PC-9 (cell line): ENCODE results near the gene ADCY3. TPM values are rescaled to one million over a fixed set of nuclear protein-coding genes. Genes with fewer than 3 reads are reported as not detected.

Experiments
- BruUV-seq: library from RNA; stranded (reverse); fragments of 400-500 nt; replicated peaks from 2 replicates; lab custom pipeline; 2021; lab: Mats Ljungman, UMichigan
- CTCF ChIA-PET: fragments of 300-600 bp; sonication (Branson Sonifier 250); formaldehyde crosslinking; loops from one replicate; lab custom pipeline; 2022; ENCODE audit warnings: antibody characterized with exemption; lab: Charles Lee
- POLR2A ChIA-PET: fragments of 300-600 bp; sonication (Branson Sonifier 250); formaldehyde crosslinking; loops from one replicate; lab custom pipeline; 2022; ENCODE audit warnings: antibody characterized with exemption; ENCODE audit not compliant: unreplicated experiment; lab: Charles Lee
- DNase-seq, 2 experiments: peaks; one replicate each; pipeline versions ENCODE4 v3.0.0 to v3.0.0-alpha.2; 2015 to 2022; ENCODE audit warnings: mixed read lengths in 1 of 2
- H2AFZ ChIP-seq: fragments of 200-600 bp; sonication (generic); 2 replicates; pipeline ENCODE4 v1.8.1; 2017; ENCODE audit warnings: antibody characterized with exemption
- H3F3A ChIP-seq: fragments of 200-600 bp; sonication (generic); 2 replicates; pipeline ENCODE4 v1.8.1; 2017; ENCODE audit warnings: antibody characterized with exemption, mild to moderate bottlenecking, low read depth; ENCODE audit not compliant: insufficient read depth
- H3K27ac ChIP-seq: fragments of 200-600 bp; sonication (generic); 2 replicates; pipeline ENCODE4 v1.6.1; 2016; ENCODE audit warnings: mixed run types
- H3K27me3 ChIP-seq: fragments of 200-600 bp; sonication (generic); 2 replicates; pipeline ENCODE4 v1.6.1; 2016; ENCODE audit warnings: low read depth, mixed run types; ENCODE audit not compliant: insufficient read depth
- H3K36me3 ChIP-seq: fragments of 200-600 bp; sonication (generic); 2 replicates; pipeline ENCODE4 v1.6.1; 2016; ENCODE audit warnings: low read depth, mixed run types
- H3K4me1 ChIP-seq: fragments of 200-600 bp; sonication (generic); replicated peaks from 2 replicates; pipeline ENCODE4 v1.6.1; 2016; ENCODE audit warnings: mixed run types; ENCODE audit not compliant: insufficient read depth
- H3K4me2 ChIP-seq: fragments of 200-600 bp; sonication (generic); 2 replicates; pipeline ENCODE4 v1.6.1; 2017; ENCODE audit warnings: mixed run types
- H3K4me3 ChIP-seq: fragments of 200-600 bp; sonication (generic); 2 replicates; pipeline ENCODE4 v1.6.1; 2016; ENCODE audit warnings: mixed run types
- H3K79me2 ChIP-seq: fragments of 200-600 bp; sonication (generic); 2 replicates; pipeline ENCODE4 v1.6.1; 2017; ENCODE audit warnings: low read depth, mixed run types
- H3K9me2 ChIP-seq: fragments of 200-600 bp; sonication (generic); 2 replicates; pipeline ENCODE4 v1.8.1; 2017; ENCODE audit warnings: mild to moderate bottlenecking; ENCODE audit not compliant: insufficient read depth
- H3K9me3 ChIP-seq: fragments of 200-600 bp; sonication (generic); 2 replicates; pipeline ENCODE4 v1.8.1; 2016; ENCODE audit warnings: low read depth; ENCODE audit not compliant: insufficient read depth
- H4K20me1 ChIP-seq: fragments of 200-600 bp; sonication (generic); 2 replicates; pipeline ENCODE4 v1.8.1; 2017; ENCODE audit not compliant: insufficient read depth
- EZH2 ChIP-seq: fragments of 200-600 bp; sonication (generic); IDR thresholded peaks from 2 replicates; pipeline ENCODE4 v1.8.0; 2017; ENCODE audit warnings: antibody characterized with exemption, low read depth
- intact Hi-C: fragments of 100-400 bp; cut with micrococcal nuclease; formaldehyde crosslinking; loops from one replicate; pipeline ENCODE4 v1.10.0; 2022; ENCODE audit not compliant: unreplicated experiment
- total RNA-seq: library from RNA; stranded (reverse); gene quantifications from 2 replicates; pipeline ENCODE4 v1.2.3, GENCODE V29; 2021
- TF ChIP-seq, protein P1 (sequence below): fragments of 200-600 bp; sonication (generic); conservative IDR thresholded peaks from 2 replicates; pipeline ENCODE4 v1.6.1; 2017; ENCODE audit warnings: mixed run types, antibody characterized with exemption, mild to moderate bottlenecking, moderate library complexity

The ADCY3 gene
- total RNA-seq, 1 experiment from 2014 or later = 46.3 TPM

DNA sequence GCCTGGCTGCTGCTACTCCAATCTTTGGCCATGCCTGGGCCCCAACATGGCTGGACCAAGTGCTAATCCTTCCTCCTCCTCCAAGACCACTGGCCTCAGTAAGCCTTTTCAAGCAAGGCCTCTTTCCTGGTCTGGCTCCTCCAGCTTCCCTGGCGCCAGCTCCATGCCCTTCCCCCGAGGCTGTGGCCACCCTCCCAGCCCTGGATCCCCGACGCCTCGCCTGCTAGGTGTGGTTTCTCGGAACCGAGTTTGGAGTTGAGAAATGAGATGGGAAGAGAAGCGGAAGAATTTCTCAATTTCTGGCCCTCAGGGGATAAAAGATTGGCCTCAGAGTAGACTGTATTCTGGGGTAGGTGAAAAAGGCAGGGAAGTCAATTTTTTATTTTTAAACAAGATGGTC, 46.4 kb downstream of the ADCY3 start:
- no peaks in the 10 kb centered on the region; the same call in 1 of the 2 replicates for H3K4me1 ChIP-seq
- H3K4me2 ChIP-seq = no peak overlapping the region
- intact Hi-C loops = no loop called here
- H3K27ac ChIP-seq = no peak overlapping the region
- H2AFZ ChIP-seq = no peak overlapping the region
- H3K9me3 ChIP-seq = no peaks in the 10 kb centered on the region
- CTCF ChIA-PET = no interaction called here
- H4K20me1 ChIP-seq = no peaks in the 10 kb centered on the region; the same call in 1 of the 2 replicates
- H3K79me2 ChIP-seq = no peaks in the 10 kb centered on the region
- H3K9me2 ChIP-seq = no peaks in the 10 kb centered on the region
- no peaks in the 10 kb centered on the region for H3K36me3 ChIP-seq
- H3K27me3 ChIP-seq = no peaks in the 10 kb centered on the region
- no peak for DNase-seq
- POLR2A ChIA-PET = no interaction called here
- TF ChIP-seq EZH2 = no peak
- TF ChIP-seq, protein P1, sequence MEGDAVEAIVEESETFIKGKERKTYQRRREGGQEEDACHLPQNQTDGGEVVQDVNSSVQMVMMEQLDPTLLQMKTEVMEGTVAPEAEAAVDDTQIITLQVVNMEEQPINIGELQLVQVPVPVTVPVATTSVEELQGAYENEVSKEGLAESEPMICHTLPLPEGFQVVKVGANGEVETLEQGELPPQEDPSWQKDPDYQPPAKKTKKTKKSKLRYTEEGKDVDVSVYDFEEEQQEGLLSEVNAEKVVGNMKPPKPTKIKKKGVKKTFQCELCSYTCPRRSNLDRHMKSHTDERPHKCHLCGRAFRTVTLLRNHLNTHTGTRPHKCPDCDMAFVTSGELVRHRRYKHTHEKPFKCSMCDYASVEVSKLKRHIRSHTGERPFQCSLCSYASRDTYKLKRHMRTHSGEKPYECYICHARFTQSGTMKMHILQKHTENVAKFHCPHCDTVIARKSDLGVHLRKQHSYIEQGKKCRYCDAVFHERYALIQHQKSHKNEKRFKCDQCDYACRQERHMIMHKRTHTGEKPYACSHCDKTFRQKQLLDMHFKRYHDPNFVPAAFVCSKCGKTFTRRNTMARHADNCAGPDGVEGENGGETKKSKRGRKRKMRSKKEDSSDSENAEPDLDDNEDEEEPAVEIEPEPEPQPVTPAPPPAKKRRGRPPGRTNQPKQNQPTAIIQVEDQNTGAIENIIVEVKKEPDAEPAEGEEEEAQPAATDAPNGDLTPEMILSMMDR = no peak
- no TSS peak for BruUV-seq
- H3K4me3 ChIP-seq = no peak overlapping the region
- no peaks in the 10 kb centered on the region for H3F3A ChIP-seq

DNA sequence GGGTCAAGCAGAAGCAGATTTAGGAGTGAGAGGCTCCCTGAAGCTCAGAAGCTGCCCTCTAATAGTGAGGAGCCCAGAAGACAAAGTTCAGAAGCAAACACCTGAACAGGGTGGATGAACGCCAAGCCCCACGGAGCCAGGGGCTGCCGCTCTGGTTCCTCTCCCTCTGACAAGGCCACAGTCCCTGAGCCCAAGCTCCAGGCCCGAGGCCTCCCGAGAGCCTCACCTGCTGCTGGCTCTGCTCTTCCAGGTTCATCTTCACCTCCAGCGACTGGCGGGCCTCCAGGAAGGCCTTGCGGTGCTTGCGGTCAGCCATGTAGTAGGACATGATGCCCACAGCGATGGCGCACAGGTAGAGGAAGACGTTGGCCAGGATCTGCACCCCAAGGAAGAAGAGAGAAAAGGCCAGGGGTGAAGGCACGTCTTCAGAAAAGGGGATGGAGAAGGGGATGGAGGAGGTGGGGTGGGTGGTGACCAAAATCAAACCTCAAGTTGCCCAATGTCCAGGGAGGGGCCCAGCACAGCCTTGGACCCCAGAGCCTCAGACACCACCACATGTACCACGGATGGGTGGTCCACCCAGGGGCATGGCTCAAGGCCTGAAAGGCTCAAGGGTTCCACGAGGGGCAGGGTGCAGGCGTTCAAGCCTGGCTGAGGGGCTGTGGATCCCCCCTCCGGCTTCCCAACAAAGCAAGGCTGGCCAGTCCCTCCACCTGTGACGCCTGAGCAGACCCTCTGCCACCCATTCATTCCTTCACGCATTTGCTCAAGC, 47.5 kb downstream of the ADCY3 start:
- TF ChIP-seq, protein P1 = no peak
- TF ChIP-seq EZH2 = no peak
- Histone ChIP-seq H3K36me3 (no peaks in the 10 kb centered on the region), H3F3A (no peaks in the 10 kb centered on the region), H3K79me2 (no peaks in the 10 kb centered on the region), H3K9me3 (no peaks in the 10 kb centered on the region), H4K20me1 (no peaks in the 10 kb centered on the region; the same call in 1 of the 2 replicates), H3K4me2 (no peak overlapping the region), H3K4me1 (no peaks in the 10 kb centered on the region; the same call in 1 of the 2 replicates), H3K27ac (no peak overlapping the region), H3K4me3 (no peak overlapping the region), H3K27me3 (no peaks in the 10 kb centered on the region), H3K9me2 (no peaks in the 10 kb centered on the region), H2AFZ (no peak overlapping the region)
- DNase-seq = no peak
- ChIA-PET POLR2A (no interaction called here), CTCF (no interaction called here)
- no TSS peak for BruUV-seq
- intact Hi-C loops = no loop called here

DNA sequence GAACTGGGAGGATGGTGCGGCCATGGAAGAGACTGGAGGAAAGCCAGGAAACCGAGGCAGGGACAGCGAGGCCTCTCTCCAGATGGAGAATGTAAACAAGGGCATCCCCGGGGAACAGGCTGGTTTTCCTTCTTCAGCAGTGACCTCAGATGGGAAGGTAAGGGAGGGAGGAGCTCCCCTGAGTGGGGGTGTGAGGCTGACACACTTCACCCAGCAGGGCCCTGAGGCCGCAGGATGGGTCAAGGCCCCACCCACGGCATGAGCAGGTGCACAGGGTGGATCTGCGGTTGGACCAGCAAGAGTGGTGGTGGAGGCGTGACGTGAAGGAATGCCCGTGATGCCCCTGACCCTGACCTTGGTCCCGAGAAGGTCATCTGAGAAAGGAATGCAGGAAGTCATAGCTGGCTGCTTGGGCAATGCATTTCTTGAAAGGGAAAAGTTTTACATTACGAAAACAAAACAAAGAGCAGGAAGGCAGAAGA, 48.1 kb downstream of the ADCY3 start:
- TF ChIP-seq EZH2 = no peak
- TF ChIP-seq, protein P1 = no peak
- H3F3A ChIP-seq = 0 out of 2 replicates have a peak, but pooled peaks cover under 1% of the 10 kb centered on the region
- ChIA-PET POLR2A (no interaction called here), CTCF (no interaction called here)
- DNase-seq = peak in 1 of 2 experiments; percentile 4
- intact Hi-C loops = no loop called here
- no peaks in the 10 kb centered on the region for H3K9me2 ChIP-seq
- no peaks in the 10 kb centered on the region; the same call in 1 of the 2 replicates for H3K4me1 ChIP-seq
- no peaks in the 10 kb centered on the region; the same call in 1 of the 2 replicates for H4K20me1 ChIP-seq
- no peak overlapping the region for H2AFZ ChIP-seq
- BruUV-seq = no TSS peak
- no peaks in the 10 kb centered on the region for H3K9me3 ChIP-seq
- H3K27me3 ChIP-seq = no peaks in the 10 kb centered on the region
- no peak overlapping the region for H3K4me2 ChIP-seq
- no peaks in the 10 kb centered on the region for H3K79me2 ChIP-seq
- H3K27ac ChIP-seq = no peak overlapping the region
- no peaks in the 10 kb centered on the region for H3K36me3 ChIP-seq
- H3K4me3 ChIP-seq = no peak overlapping the region
